PC-9 (cell line): Measurements from ENCODE around the gene FIGNL2. TPM values are rescaled to one million over a fixed set of nuclear protein-coding genes. Genes with fewer than 3 reads are reported as not detected.

ENCODE experiments used
- BruUV-seq: library from RNA; stranded (reverse); fragments of 400-500 nt; replicated peaks from 2 replicates; lab custom pipeline; 2021; lab: Mats Ljungman, UMichigan
- CTCF ChIA-PET: fragments of 300-600 bp; sonication (Branson Sonifier 250); formaldehyde crosslinking; loops from one replicate; lab custom pipeline; 2022; ENCODE audit warnings: antibody characterized with exemption; lab: Charles Lee
- POLR2A ChIA-PET: fragments of 300-600 bp; sonication (Branson Sonifier 250); formaldehyde crosslinking; loops from one replicate; lab custom pipeline; 2022; ENCODE audit warnings: antibody characterized with exemption; ENCODE audit not compliant: unreplicated experiment; lab: Charles Lee
- DNase-seq, 2 experiments: peaks; one replicate each; pipeline versions ENCODE4 v3.0.0 to v3.0.0-alpha.2; 2015 to 2022; ENCODE audit warnings: mixed read lengths in 1 of 2
- H2AFZ ChIP-seq: fragments of 200-600 bp; sonication (generic); 2 replicates; pipeline ENCODE4 v1.8.1; 2017; ENCODE audit warnings: antibody characterized with exemption
- H3F3A ChIP-seq: fragments of 200-600 bp; sonication (generic); 2 replicates; pipeline ENCODE4 v1.8.1; 2017; ENCODE audit warnings: antibody characterized with exemption, mild to moderate bottlenecking, low read depth; ENCODE audit not compliant: insufficient read depth
- H3K27ac ChIP-seq: fragments of 200-600 bp; sonication (generic); 2 replicates; pipeline ENCODE4 v1.6.1; 2016; ENCODE audit warnings: mixed run types
- H3K27me3 ChIP-seq: fragments of 200-600 bp; sonication (generic); 2 replicates; pipeline ENCODE4 v1.6.1; 2016; ENCODE audit warnings: low read depth, mixed run types; ENCODE audit not compliant: insufficient read depth
- H3K36me3 ChIP-seq: fragments of 200-600 bp; sonication (generic); 2 replicates; pipeline ENCODE4 v1.6.1; 2016; ENCODE audit warnings: low read depth, mixed run types
- H3K4me1 ChIP-seq: fragments of 200-600 bp; sonication (generic); replicated peaks from 2 replicates; pipeline ENCODE4 v1.6.1; 2016; ENCODE audit warnings: mixed run types; ENCODE audit not compliant: insufficient read depth
- H3K4me2 ChIP-seq: fragments of 200-600 bp; sonication (generic); 2 replicates; pipeline ENCODE4 v1.6.1; 2017; ENCODE audit warnings: mixed run types
- H3K4me3 ChIP-seq: fragments of 200-600 bp; sonication (generic); 2 replicates; pipeline ENCODE4 v1.6.1; 2016; ENCODE audit warnings: mixed run types
- H3K79me2 ChIP-seq: fragments of 200-600 bp; sonication (generic); 2 replicates; pipeline ENCODE4 v1.6.1; 2017; ENCODE audit warnings: low read depth, mixed run types
- H3K9me2 ChIP-seq: fragments of 200-600 bp; sonication (generic); 2 replicates; pipeline ENCODE4 v1.8.1; 2017; ENCODE audit warnings: mild to moderate bottlenecking; ENCODE audit not compliant: insufficient read depth
- H3K9me3 ChIP-seq: fragments of 200-600 bp; sonication (generic); 2 replicates; pipeline ENCODE4 v1.8.1; 2016; ENCODE audit warnings: low read depth; ENCODE audit not compliant: insufficient read depth
- H4K20me1 ChIP-seq: fragments of 200-600 bp; sonication (generic); 2 replicates; pipeline ENCODE4 v1.8.1; 2017; ENCODE audit not compliant: insufficient read depth
- EZH2 ChIP-seq: fragments of 200-600 bp; sonication (generic); IDR thresholded peaks from 2 replicates; pipeline ENCODE4 v1.8.0; 2017; ENCODE audit warnings: antibody characterized with exemption, low read depth
- intact Hi-C: fragments of 100-400 bp; cut with micrococcal nuclease; formaldehyde crosslinking; loops from one replicate; pipeline ENCODE4 v1.10.0; 2022; ENCODE audit not compliant: unreplicated experiment
- total RNA-seq: library from RNA; stranded (reverse); gene quantifications from 2 replicates; pipeline ENCODE4 v1.2.3, GENCODE V29; 2021
- TF ChIP-seq, protein P1 (sequence below): fragments of 200-600 bp; sonication (generic); conservative IDR thresholded peaks from 2 replicates; pipeline ENCODE4 v1.6.1; 2017; ENCODE audit warnings: mixed run types, antibody characterized with exemption, mild to moderate bottlenecking, moderate library complexity

The FIGNL2 gene
- total RNA-seq, 1 experiment from 2014 or later, result not detected

DNA sequence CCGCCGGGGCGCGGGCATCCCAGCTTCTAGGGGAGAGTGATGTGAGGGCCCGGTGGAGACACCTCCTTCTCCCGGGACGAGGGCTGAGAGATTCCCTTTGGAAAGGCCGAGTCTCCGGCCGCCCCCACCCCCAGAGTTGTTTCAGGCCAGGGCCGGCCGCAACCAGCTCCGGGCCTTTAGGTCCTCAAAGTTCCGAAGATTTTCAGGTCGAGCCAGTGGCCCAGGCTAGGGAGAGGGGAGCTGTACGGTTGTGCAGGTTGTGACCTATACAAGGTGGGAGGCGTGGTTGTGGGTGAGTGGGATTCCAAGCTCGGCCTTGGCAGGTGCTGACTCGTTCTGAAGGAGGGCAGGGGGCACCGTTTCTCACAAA lies 21.0 kb upstream of the FIGNL2 start:
- H3F3A ChIP-seq, result no peaks in the 10 kb centered on the region
- H3K79me2 ChIP-seq, result no peaks in the 10 kb centered on the region
- DNase-seq, result no peak
- peaks cover 90% of the 10 kb centered on the region for H3K27me3 ChIP-seq
- H3K4me3 ChIP-seq, result no peak overlapping the region
- POLR2A ChIA-PET, result no interaction called here
- H2AFZ ChIP-seq, result no peak overlapping the region
- no peaks in the 10 kb centered on the region for H3K9me2 ChIP-seq
- H4K20me1 ChIP-seq, result no peaks in the 10 kb centered on the region
- TF ChIP-seq, protein P1, sequence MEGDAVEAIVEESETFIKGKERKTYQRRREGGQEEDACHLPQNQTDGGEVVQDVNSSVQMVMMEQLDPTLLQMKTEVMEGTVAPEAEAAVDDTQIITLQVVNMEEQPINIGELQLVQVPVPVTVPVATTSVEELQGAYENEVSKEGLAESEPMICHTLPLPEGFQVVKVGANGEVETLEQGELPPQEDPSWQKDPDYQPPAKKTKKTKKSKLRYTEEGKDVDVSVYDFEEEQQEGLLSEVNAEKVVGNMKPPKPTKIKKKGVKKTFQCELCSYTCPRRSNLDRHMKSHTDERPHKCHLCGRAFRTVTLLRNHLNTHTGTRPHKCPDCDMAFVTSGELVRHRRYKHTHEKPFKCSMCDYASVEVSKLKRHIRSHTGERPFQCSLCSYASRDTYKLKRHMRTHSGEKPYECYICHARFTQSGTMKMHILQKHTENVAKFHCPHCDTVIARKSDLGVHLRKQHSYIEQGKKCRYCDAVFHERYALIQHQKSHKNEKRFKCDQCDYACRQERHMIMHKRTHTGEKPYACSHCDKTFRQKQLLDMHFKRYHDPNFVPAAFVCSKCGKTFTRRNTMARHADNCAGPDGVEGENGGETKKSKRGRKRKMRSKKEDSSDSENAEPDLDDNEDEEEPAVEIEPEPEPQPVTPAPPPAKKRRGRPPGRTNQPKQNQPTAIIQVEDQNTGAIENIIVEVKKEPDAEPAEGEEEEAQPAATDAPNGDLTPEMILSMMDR, result no peak
- CTCF ChIA-PET, result interaction anchor here (0.7 kb wide), 1 partner anchor 885 kb away, joined by 7 read pairs; no protein-coding TSS in a partner anchor
- no peak overlapping the region for H3K27ac ChIP-seq
- no peaks in the 10 kb centered on the region for H3K9me3 ChIP-seq
- no peak overlapping the region for H3K4me2 ChIP-seq
- BruUV-seq, result no TSS peak
- H3K4me1 ChIP-seq, result no peaks in the 10 kb centered on the region
- no peaks in the 10 kb centered on the region for H3K36me3 ChIP-seq
- intact Hi-C loops, result no loop called here

DNA sequence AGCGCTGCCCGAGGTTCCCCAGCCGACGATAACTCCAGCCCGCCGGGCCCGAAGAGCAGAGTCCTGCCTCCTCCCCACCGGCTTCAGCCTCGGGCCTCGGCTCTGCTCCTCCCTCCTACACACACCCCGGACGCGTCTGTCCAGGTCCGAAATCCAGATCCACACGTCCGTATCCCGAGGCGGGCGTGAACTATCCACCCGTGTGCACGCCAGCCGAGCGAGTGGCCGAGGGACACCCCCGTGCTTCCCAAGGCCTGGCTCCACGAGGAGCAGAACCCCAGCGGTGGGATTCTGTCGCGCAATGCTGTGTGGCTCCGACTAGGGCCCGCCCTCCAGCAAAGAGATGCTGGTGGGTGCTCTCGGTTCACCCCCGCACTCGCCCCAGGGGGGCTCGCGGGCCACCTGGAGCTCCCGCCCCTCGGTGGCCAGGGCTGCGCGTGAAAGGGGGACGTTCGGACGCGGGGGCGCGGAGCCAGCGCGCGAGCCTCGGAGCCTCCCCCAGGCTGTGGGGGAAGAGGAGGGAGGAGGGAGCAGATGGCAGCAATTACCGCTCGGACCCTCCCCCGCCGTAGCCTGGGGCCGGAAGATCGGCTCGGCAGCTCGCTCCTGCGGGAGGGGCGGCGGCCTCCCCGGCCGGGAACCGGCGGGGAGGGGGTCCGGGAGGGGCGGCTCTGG lies 20.4 kb upstream of the FIGNL2 start:
- H3K4me1 ChIP-seq, result no peaks in the 10 kb centered on the region
- no peaks in the 10 kb centered on the region for H3K79me2 ChIP-seq
- DNase-seq, result no peak
- H3K27ac ChIP-seq, result no peak overlapping the region
- no TSS peak for BruUV-seq
- H3K4me2 ChIP-seq, result no peak overlapping the region
- TF ChIP-seq, protein P1, result no peak
- TF ChIP-seq EZH2, result no peak
- peaks cover 91% of the 10 kb centered on the region for H3K27me3 ChIP-seq
- ChIA-PET POLR2A (no interaction called here), CTCF (interaction anchor here (0.7 kb wide), 1 partner anchor 884 kb away, joined by 7 read pairs; no protein-coding TSS in a partner anchor)
- H3K4me3 ChIP-seq, result no peak overlapping the region
- H3K9me3 ChIP-seq, result no peaks in the 10 kb centered on the region
- H3K36me3 ChIP-seq, result no peaks in the 10 kb centered on the region
- no peaks in the 10 kb centered on the region for H3K9me2 ChIP-seq
- intact Hi-C loops, result no loop called here
- no peak overlapping the region for H2AFZ ChIP-seq
- no peaks in the 10 kb centered on the region for H4K20me1 ChIP-seq
- H3F3A ChIP-seq, result no peaks in the 10 kb centered on the region

- TF ChIP-seq EZH2, result no peak
- TF ChIP-seq, protein P1, result no peak
- H2AFZ ChIP-seq, result no peak overlapping the region
- no peaks in the 10 kb centered on the region for H3K36me3 ChIP-seq
- POLR2A ChIA-PET, result no interaction called here
- H3K4me1 ChIP-seq, result no peaks in the 10 kb centered on the region
- H3K79me2 ChIP-seq, result no peaks in the 10 kb centered on the region
- H3K9me3 ChIP-seq, result no peaks in the 10 kb centered on the region
- no peaks in the 10 kb centered on the region for H4K20me1 ChIP-seq
- peaks cover 92% of the 10 kb centered on the region for H3K27me3 ChIP-seq
- H3K9me2 ChIP-seq, result no peaks in the 10 kb centered on the region
- H3F3A ChIP-seq, result no peaks in the 10 kb centered on the region
- intact Hi-C loops, result no loop called here
- CTCF ChIA-PET, result no interaction called here
- BruUV-seq, result no TSS peak
- H3K27ac ChIP-seq, result no peak overlapping the region
- H3K4me3 ChIP-seq, result no peak overlapping the region
- no peak overlapping the region for H3K4me2 ChIP-seq
- no peak for DNase-seq
Measured at GRCh38 chr12:51867796-51868428, 19.4 kb upstream of the FIGNL2 start.
